GM12872 (cell line): Measurements from ENCODE around the gene ITGB2.

Experiments used
- TF ChIP-seq, protein P1 (sequence below): IDR thresholded peaks from 3 replicates; pipeline ENCODE4 v1.5.1; 2011; ENCODE audit warnings: low read depth, mild to moderate bottlenecking, low read length, moderate library complexity; ENCODE audit not compliant: insufficient read depth

Gene ITGB2

DNA sequence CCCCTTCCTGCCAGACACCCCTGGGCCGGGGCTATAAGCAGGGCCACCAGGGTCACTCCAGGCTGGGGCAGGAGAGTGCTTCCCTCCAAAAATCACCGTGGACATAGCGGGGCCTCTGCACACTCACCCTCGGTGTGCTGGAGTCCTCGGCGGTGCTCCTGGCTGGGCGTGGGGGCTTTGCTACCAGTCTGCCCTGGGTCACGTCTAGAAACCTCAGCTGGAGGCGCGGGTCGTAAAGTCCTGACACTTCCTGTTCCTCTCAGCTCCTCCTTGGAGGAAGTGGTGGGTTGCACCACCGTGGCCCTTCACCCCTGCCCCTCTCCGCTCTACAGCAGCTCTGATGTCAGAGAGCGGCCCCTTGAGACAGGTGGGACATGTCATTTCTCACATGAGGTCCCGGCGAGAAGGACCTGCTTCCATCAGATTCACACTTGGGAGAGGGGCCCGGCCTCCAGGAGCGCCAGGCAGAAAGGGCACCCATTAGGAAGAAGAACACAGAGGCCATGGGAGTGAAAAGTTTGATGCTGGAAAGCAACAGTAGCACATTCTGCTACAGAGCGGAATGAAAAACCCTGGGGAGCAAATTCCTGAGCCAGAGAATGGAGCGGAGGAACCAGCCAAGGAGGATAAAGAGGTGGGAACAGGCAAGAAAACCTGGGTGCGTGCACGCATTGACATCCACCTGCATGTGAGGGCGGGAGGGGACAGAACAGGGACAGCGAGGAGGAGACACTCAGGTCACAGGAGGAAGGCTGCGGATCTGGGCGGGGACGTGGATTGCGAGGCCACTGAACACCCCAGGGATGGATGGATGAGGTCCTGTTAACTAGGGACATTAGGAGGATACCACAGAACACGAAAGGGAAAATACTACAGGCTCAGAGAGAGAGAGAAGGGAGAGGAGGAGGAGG, at the start of gene ITGB2:
Gene ITGB2 (minus strand): TSS at position 206 of the 911 bp plus-strand sequence. CDS start 10,117 bp downstream, outside the sequence.
- TF ChIP-seq, protein P1, sequence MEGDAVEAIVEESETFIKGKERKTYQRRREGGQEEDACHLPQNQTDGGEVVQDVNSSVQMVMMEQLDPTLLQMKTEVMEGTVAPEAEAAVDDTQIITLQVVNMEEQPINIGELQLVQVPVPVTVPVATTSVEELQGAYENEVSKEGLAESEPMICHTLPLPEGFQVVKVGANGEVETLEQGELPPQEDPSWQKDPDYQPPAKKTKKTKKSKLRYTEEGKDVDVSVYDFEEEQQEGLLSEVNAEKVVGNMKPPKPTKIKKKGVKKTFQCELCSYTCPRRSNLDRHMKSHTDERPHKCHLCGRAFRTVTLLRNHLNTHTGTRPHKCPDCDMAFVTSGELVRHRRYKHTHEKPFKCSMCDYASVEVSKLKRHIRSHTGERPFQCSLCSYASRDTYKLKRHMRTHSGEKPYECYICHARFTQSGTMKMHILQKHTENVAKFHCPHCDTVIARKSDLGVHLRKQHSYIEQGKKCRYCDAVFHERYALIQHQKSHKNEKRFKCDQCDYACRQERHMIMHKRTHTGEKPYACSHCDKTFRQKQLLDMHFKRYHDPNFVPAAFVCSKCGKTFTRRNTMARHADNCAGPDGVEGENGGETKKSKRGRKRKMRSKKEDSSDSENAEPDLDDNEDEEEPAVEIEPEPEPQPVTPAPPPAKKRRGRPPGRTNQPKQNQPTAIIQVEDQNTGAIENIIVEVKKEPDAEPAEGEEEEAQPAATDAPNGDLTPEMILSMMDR = no peak

DNA sequence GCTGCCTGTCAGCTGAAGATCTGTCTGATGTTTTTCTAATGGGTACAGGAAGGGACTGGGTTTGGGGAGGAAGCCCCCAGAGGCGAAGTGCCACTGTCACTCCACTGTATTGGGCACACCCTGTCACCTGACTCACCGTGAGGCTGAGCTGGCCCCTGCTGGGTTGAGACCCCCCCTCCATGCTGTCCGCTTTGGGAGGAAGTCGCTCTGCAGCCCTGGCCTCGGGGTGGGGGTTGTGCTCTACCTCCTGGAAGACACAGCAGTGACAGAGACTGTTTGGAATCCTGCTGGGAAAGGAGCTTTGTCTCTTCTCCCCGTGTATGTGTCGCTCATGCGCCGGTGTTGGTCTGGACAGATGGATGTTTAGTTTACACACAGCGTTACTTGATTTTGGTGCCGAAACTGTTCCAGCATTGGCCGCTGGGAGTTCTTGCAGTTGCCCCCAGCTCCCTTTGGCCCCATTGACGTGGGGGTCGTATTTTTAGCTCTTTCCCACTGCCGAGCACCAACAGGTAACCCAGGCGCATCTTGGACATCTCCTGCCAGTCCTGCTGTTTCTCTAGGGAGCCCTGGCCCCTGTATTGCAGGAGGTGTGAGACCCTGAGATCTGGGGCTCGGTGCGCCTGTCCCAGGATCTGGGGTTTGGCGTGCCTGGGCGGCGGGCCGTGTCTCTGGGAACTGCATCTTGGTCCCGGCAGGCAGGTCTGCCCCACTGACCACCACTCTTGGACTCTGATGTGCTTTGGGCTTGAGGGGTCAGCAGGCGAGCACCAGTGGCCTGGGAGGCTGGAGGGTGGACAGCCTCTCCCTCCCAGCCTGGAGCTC, 49.4 kb upstream of the ITGB2 start:
- TF ChIP-seq, protein P1 = no peak

DNA sequence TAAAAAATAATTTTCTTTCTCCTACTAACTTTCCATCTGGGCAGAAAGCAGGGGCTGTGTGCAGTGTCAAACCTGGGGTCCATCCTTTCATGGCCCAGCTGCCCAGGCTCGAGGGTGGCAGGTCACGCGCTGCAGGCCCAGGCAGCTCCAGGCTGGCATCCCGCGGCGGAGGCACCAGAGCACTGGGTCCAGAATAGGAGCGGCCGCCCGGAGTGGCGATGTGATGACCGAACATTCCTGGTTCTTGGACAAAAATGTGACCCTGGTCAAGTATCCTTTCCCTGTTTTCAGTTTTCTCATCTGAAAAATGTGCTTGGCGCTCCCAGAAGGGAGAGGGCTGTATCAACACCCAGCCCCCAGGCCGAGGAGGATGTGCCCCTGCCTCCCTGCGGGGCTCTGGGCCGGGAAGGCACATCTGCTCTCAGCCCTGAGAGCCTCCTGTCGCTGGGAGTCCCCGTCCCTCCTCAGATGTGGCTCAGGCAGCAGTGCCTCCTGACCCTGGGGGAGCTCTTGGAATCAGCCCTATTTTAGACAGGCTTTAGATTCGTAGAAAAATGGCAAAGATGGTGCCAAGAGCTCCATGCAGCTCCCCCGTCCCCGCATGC, 48.5 kb upstream of the ITGB2 start:
- TF ChIP-seq, protein P1 = no peak

DNA sequence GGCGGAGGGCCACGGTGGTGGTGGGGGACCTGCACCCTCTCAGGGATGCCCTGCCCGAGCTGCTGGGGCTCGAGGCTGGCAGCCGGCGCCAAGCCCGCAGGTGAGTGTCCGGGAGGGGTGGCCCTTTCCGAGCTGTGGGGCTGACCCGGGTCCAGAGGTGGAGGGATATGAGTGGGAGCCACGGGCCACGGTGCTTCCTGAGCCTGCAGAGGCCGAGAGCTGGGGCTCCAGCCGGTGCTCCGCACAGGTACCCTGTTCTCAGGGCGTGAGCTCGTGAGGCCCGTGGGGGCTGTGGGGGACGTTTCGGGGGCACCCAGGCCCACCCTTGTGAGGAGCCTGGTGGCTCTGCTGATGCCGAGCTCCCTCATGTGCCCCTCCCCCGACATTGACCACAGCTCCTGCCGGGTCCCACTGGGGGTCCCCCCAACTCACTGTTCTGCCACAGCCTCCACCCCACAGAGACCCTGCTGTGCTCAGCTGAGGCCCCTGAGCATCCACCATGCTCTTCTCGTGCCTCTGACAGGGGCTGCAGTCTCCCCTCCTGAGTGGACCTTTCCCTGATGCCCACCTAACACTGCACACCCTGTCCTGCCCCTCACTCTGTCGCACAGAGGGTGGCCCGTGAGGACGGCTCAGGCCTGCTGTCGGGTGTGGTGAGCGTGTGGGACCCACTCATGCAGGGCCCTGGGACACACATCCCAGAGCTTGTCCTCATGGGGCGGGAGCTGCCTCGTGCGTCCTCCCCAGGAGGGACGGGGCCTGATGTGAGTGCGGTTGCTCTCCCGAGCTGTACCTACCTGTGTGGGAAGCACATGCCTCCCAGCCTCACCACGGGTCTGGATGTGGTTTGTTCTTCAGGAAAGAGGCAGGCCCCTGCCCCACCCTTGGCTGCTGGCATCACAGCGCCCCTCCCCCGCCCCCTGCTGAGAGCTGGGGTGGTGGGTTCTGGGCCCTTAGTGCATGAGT, 46.7 kb upstream of the ITGB2 start:
- TF ChIP-seq, protein P1 = no peak

DNA sequence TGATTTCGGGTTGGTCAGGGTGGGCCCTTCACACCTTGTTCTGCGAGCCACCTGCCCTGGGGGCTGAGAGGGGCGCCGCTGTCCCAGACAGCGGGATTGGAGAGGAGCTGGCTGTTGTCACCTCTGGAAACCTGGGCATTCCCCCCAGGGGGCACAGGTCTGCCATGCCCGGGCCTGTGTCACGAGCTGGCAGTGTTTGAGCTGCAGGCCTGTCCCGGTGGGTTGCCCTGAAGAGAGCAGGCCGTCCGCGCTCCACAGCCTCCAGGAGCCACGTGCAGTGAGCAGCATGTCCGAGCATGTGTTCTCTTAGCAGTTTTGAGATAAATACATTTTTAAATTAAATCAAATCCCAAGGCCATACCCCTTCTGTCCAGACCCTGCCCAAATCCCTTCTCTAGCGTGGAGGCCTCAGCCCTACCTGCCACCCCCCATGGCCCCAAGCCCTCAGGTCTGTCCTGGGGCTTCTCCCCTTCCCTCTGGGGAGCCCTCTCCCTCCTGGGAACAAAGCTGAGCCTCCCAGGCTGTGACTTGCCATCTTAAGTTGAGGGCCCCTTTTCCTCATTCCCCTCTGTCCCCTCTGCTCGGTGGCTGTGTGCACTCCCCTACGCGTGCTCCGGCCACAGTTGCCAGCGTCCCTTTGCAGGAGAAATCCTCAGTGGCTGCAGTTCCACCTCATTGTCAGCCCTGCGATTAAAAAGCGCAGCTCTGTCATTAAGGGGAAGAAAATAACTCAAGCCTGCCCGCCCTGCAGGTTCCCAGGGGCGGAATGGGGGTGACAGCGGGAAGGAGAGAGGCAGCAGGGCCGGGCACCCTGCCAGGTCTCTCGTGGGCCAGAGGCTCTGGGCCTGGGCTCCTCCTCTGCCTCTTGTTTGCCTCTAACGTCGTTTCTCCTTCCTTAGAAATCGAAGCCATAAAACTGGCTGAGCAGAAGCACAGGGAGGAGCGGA, 45.7 kb upstream of the ITGB2 start:
- TF ChIP-seq, protein P1 = no peak
